ENCODE results near the gene ETF1.

- TF ChIP-seq CTCF (IDR thresholded peaks at IDR 0.05) (no peak), POLR2A (IDR thresholded peaks at IDR 0.05) (no peak)
These were observed 75.9 kb downstream of the ETF1 start for GRCh38 chr5:138466900-138467710.
